IMR-90 (cell line): ENCODE data around the gene TTF1. TPM values are rescaled to one million over a fixed set of nuclear protein-coding genes. Genes with fewer than 3 reads are reported as not detected.
A peak's percentile ranks its signal among the peaks of the same experiment; 100 is the strongest.

ENCODE experiments used
- ATAC-seq: fragments of 200-7000 bp; cut with Tn5 transposase; 2 replicates; pipeline ENCODE4 v1.9.1; 2020; ENCODE audit warnings: low read depth, mild to moderate bottlenecking, moderate library complexity
- BruUV-seq: library from RNA; stranded (reverse); fragments of 400-500 nt; replicated peaks from 2 replicates; lab custom pipeline; 2021; lab: Mats Ljungman, UMichigan
- CTCF ChIA-PET: fragments of 300-600 bp; formaldehyde crosslinking; extraction: SDS; loops from one replicate; lab custom pipeline; 2021; ENCODE audit warnings: antibody characterized with exemption; lab: Yijun Ruan, JAX
- POLR2A ChIA-PET: fragments of 300-600 bp; sonication (Branson Sonifier 250); formaldehyde crosslinking; loops from one replicate; lab custom pipeline; 2022; ENCODE audit warnings: antibody characterized with exemption; ENCODE audit not compliant: unreplicated experiment; lab: Charles Lee
- DNase-seq: peaks from one replicate; pipeline ENCODE4 v3.0.0; 2013
- H2AFZ ChIP-seq: replicated peaks from 2 replicates; pipeline ENCODE3; 2013; ENCODE audit warnings: low read length, mild to moderate bottlenecking; ENCODE audit not compliant: poor library complexity
- H2AK5ac ChIP-seq: 2 replicates; pipeline ENCODE4 v1.6.1; 2013; ENCODE audit warnings: low read depth, low read length, inconsistent platforms
- H2AK9ac ChIP-seq: replicated peaks from 2 replicates; pipeline ENCODE3; 2013; ENCODE audit warnings: mild to moderate bottlenecking, low read depth, low read length, moderate library complexity; ENCODE audit not compliant: poor library complexity
- H2BK120ac ChIP-seq: 2 replicates; pipeline ENCODE4 v1.6.1; 2013; ENCODE audit warnings: low read depth, low read length, inconsistent platforms
- H2BK15ac ChIP-seq: 3 replicates; pipeline ENCODE4 v1.6.1; 2013; ENCODE audit warnings: low read depth, low read length, inconsistent platforms
- H2BK20ac ChIP-seq: 2 replicates; pipeline ENCODE4 v1.6.1; 2013; ENCODE audit warnings: low read depth, mild to moderate bottlenecking, inconsistent platforms, low read length, moderate library complexity
- H2BK5ac ChIP-seq: 2 replicates; pipeline ENCODE4 v1.6.1; 2013; ENCODE audit warnings: mild to moderate bottlenecking, low read depth, low read length, inconsistent platforms; ENCODE audit not compliant: poor library complexity, severe bottlenecking
- H3K14ac ChIP-seq: replicated peaks from 2 replicates; pipeline ENCODE4 v1.6.1; 2013; ENCODE audit warnings: low read depth, low read length, inconsistent platforms
- H3K18ac ChIP-seq: 2 replicates; pipeline ENCODE4 v1.6.1; 2013; ENCODE audit warnings: low read depth, low read length, control low read depth
- H3K23ac ChIP-seq: 2 replicates; pipeline ENCODE4 v1.6.1; 2013; ENCODE audit warnings: low read depth, low read length, inconsistent platforms
- H3K27ac ChIP-seq: 2 replicates; pipeline ENCODE4 v1.5.1; 2013; ENCODE audit warnings: mild to moderate bottlenecking, control low read depth, low read length; ENCODE audit not compliant: insufficient read depth
- H3K27me3 ChIP-seq: 2 replicates; pipeline ENCODE4 v1.6.1; 2013; ENCODE audit warnings: low read length; ENCODE audit not compliant: control insufficient read depth, insufficient read depth
- H3K36me3 ChIP-seq: 2 replicates; pipeline ENCODE4 v1.6.1; 2013; ENCODE audit warnings: low read length, mixed read lengths; ENCODE audit not compliant: control insufficient read depth, insufficient read depth
- H3K4ac ChIP-seq: 2 replicates; pipeline ENCODE4 v1.6.1; 2013; ENCODE audit warnings: low read depth, low read length, inconsistent platforms
- H3K4me1 ChIP-seq: 2 replicates; pipeline ENCODE4 v1.6.1; 2013; ENCODE audit warnings: low read length, mixed read lengths; ENCODE audit not compliant: control insufficient read depth, insufficient read depth
- H3K4me2 ChIP-seq: 2 replicates; pipeline ENCODE4 v1.6.1; 2013; ENCODE audit warnings: low read depth, mild to moderate bottlenecking, control low read depth, low read length, moderate library complexity
- H3K4me3 ChIP-seq: 2 replicates; pipeline ENCODE4 v1.5.1; 2013; ENCODE audit warnings: low read depth, mild to moderate bottlenecking, control low read depth, low read length, moderate library complexity; ENCODE audit not compliant: insufficient read depth
- H3K56ac ChIP-seq: 2 replicates; pipeline ENCODE4 v1.6.1; 2013; ENCODE audit warnings: low read length, inconsistent platforms; ENCODE audit not compliant: insufficient read depth; ENCODE audit errors: extremely low read depth
- H3K79me1 ChIP-seq, 2 experiments: 2 replicates each; pipeline ENCODE4 v1.6.1; 2013; ENCODE audit warnings: low read length in 2 of 2, inconsistent platforms in 1 of 2, low read depth in 1 of 2
- H3K9ac ChIP-seq: 2 replicates; pipeline ENCODE4 v1.6.1; 2013; ENCODE audit warnings: low read depth, low read length, control low read depth
- H3K9me1 ChIP-seq: 2 replicates; pipeline ENCODE4 v1.6.1; 2013; ENCODE audit warnings: low read length, inconsistent platforms; ENCODE audit not compliant: insufficient read depth
- H3K9me3 ChIP-seq: 2 replicates; pipeline ENCODE4 v1.6.1; 2013; ENCODE audit warnings: low read length; ENCODE audit not compliant: control insufficient read depth, insufficient read depth
- H4K20me1 ChIP-seq: 2 replicates; pipeline ENCODE4 v1.6.1; 2013; ENCODE audit warnings: low read length, inconsistent platforms; ENCODE audit not compliant: insufficient read depth
- H4K5ac ChIP-seq: 2 replicates; pipeline ENCODE4 v1.6.1; 2013; ENCODE audit warnings: mild to moderate bottlenecking, low read depth, low read length, control low read depth
- H4K8ac ChIP-seq, 2 experiments: 2 replicates each; pipeline ENCODE4 v1.6.1; 2013; ENCODE audit warnings: low read depth in 2 of 2, low read length in 2 of 2, control low read depth in 1 of 2, inconsistent platforms in 1 of 2
- H4K91ac ChIP-seq: 2 replicates; pipeline ENCODE4 v1.6.1; 2013; ENCODE audit warnings: low read depth, low read length, inconsistent platforms; ENCODE audit not compliant: insufficient read depth
- BHLHE40 ChIP-seq: fragments of 150-350 bp; IDR thresholded peaks from 2 replicates; pipeline ENCODE4 v1.6.1; 2016; ENCODE audit warnings: mild to moderate bottlenecking, low read depth, low read length
- CEBPB ChIP-seq: IDR thresholded peaks from 2 replicates; pipeline ENCODE4 v1.6.1; 2012; ENCODE audit warnings: low read depth, low read length, improper control_type of control experiment
- CHD1 ChIP-seq: IDR thresholded peaks from 2 replicates; pipeline ENCODE4 v1.6.1; 2012; ENCODE audit warnings: low read depth, low read length, improper control_type of control experiment
- CTCF ChIP-seq: conservative IDR thresholded peaks from 2 replicates; pipeline ENCODE4 v1.5.1; 2012; ENCODE audit warnings: mild to moderate bottlenecking, low read depth, low read length, improper control_type of control experiment
- ELK1 ChIP-seq: fragments of 150-350 bp; IDR thresholded peaks from 2 replicates; pipeline ENCODE4 v1.6.1; 2016; ENCODE audit warnings: low read depth, mild to moderate bottlenecking, low read length, moderate library complexity, borderline replicate concordance
- FOS ChIP-seq: fragments of 150-350 bp; IDR thresholded peaks from 2 replicates; pipeline ENCODE4 v1.6.1; 2016; ENCODE audit warnings: low read depth, low read length
- MAFK ChIP-seq: IDR thresholded peaks from 2 replicates; pipeline ENCODE4 v1.6.1; 2012; ENCODE audit warnings: low read depth, low read length, improper control_type of control experiment
- MAZ ChIP-seq: IDR thresholded peaks from 2 replicates; pipeline ENCODE4 v1.6.1; 2012; ENCODE audit warnings: low read depth, mild to moderate bottlenecking, low read length, improper control_type of control experiment, moderate library complexity, borderline replicate concordance
- MXI1 ChIP-seq: IDR thresholded peaks from 2 replicates; pipeline ENCODE4 v1.6.1; 2012; ENCODE audit warnings: low read depth, mild to moderate bottlenecking, low read length, moderate library complexity, borderline replicate concordance
- POLR2A ChIP-seq: IDR thresholded peaks from 2 replicates; pipeline ENCODE4 v1.6.1; 2012; ENCODE audit warnings: mild to moderate bottlenecking, low read depth, low read length
- RAD21 ChIP-seq: IDR thresholded peaks from 2 replicates; pipeline ENCODE4 v1.6.1; 2012; ENCODE audit warnings: low read length, improper control_type of control experiment
- RCOR1 ChIP-seq: IDR thresholded peaks from 2 replicates; pipeline ENCODE4 v1.6.1; 2012; ENCODE audit warnings: mild to moderate bottlenecking, low read length, improper control_type of control experiment; ENCODE audit not compliant: insufficient replicate concordance
- RFX5 ChIP-seq: IDR thresholded peaks from 2 replicates; pipeline ENCODE4 v1.8.0; 2012; ENCODE audit warnings: low read depth, mild to moderate bottlenecking, low read length, moderate library complexity
- SMC3 ChIP-seq: fragments of 150-350 bp; IDR thresholded peaks from 2 replicates; pipeline ENCODE4 v1.6.1; 2016; ENCODE audit warnings: low read depth, mild to moderate bottlenecking, antibody characterized with exemption, low read length, moderate library complexity
- WGBS, 2 experiments: methylation state at CpG; one replicate each; pipeline versions ENCODE4 v1.1.5 to v1.1.7; 2013; ENCODE audit warnings: missing lambda C conversion rate in 2 of 2; ENCODE audit not compliant: insufficient read length in 1 of 2; ENCODE audit errors: extremely low coverage in 2 of 2; 5-methylcytosine and 5-hydroxymethylcytosine counted together
- dilution Hi-C: fragments of 300-500 bp; cut with HindIII; formaldehyde crosslinking; loops from one replicate; pipeline ENCODE4 v1.14.3; 2018; ENCODE audit warnings: low sequenced_read_pairs; ENCODE audit not compliant: unreplicated experiment
- in situ Hi-C: fragments of 300-500 bp; cut with MboI; formaldehyde crosslinking; loops from 3 replicates; pipeline ENCODE4 v1.14.3; 2019; ENCODE audit warnings: low sequenced_read_pairs, inconsistent platforms, mixed read lengths
- intact Hi-C: fragments of 100-400 bp; cut with micrococcal nuclease; formaldehyde crosslinking; loops from 2 replicates; pipeline ENCODE4 v1.10.0; 2022
- polyA plus RNA-seq, 3 experiments: library from polyadenylated mRNA; depleted of rRNA; stranded (reverse); fragments of >200 nt; gene quantifications; 2 replicates each; pipeline ENCODE4 v1.2.3, GENCODE V29; 2012; ENCODE audit warnings: low replicate concordance in 1 of 3
- total RNA-seq: library from RNA; depleted of rRNA; stranded (reverse); fragments of >200 nt; gene quantifications from 2 replicates; pipeline ENCODE4 v1.2.3, GENCODE V29; 2012

Gene TTF1
- total and polyA plus RNA-seq, 2 of the 4 experiments (the other 2 are of a cell fraction) = 6.5 to 12.0 TPM

GRCh38 chr9:132354637-132355355, 51.8 kb downstream of the TTF1 start, which contains the start of gene SETX:
TSS of gene SETX (minus strand) at chr9:132354986. CDS start at chr9:132349428, 5,558 bp downstream.
- Histone ChIP-seq H2AK5ac (peak within 1 kb of the TSS; percentile 94), H2BK20ac (no peak within 1 kb of the TSS), H3K9ac (peak within 1 kb of the TSS; percentile 82), H2AFZ (peak within 1 kb of the TSS; percentile 98), H3K27me3 (no peaks in the 10 kb centered on the region), H3K9me3 (no peaks in the 10 kb centered on the region), H2AK9ac (peak within 1 kb of the TSS; percentile 100), H4K5ac (peak within 1 kb of the TSS; percentile 96), H4K8ac (peak within 1 kb of the TSS; percentile 98 to 100), H3K4ac (peak within 1 kb of the TSS; percentile 93), H4K91ac (peak within 1 kb of the TSS; percentile 87), H2BK5ac (peak within 1 kb of the TSS; percentile 90), H3K14ac (peak within 1 kb of the TSS; percentile 98), H3K56ac (peak within 1 kb of the TSS; percentile 84), H4K20me1 (peaks cover 22% of the 10 kb centered on the region; the same call in 1 of the 2 replicates), H3K4me1 (peaks cover 7% of the 10 kb centered on the region), H3K23ac (peak within 1 kb of the TSS; percentile 99), H2BK120ac (peak within 1 kb of the TSS; percentile 82), H2BK15ac (peak within 1 kb of the TSS; percentile 81; the same call in 1 of the 3 replicates), H3K9me1 (peaks cover 9% of the 10 kb centered on the region; the same call in 1 of the 2 replicates), H3K36me3 (peaks cover 22% of the 10 kb centered on the region), H3K79me1 (peaks cover 27 to 46% of the 10 kb centered on the region in 2 experiments), H3K18ac (peak within 1 kb of the TSS; percentile 61; the same call in 1 of the 2 replicates), H3K4me3 (peak within 1 kb of the TSS; percentile 92), H3K4me2 (peak within 1 kb of the TSS; percentile 98), H3K27ac (peak within 1 kb of the TSS; percentile 82)
- ChIA-PET POLR2A (no interaction called here), CTCF (interaction anchor here (0.8 kb wide), 1 partner anchor 18 kb away, joined by 3 read pairs; no protein-coding TSS in a partner anchor)
- intact Hi-C loops (no loop called here), in situ Hi-C loops (no loop called here), dilution Hi-C loops (no loop called here)
- peak; percentile 97 for ATAC-seq
- WGBS, 2 experiments = 1% methylated on average over 37 of the region's 82 CpGs; no CpG with 5 or more reads in 1 of the 2 experiments
- peak; percentile 96 for DNase-seq
- BruUV-seq = no TSS peak
- TF ChIP-seq SMC3 (no peak), RFX5 (no peak), ELK1 (no peak), MAZ (peak; percentile 99), CHD1 (no peak), FOS (peak; percentile 16; the same call in 1 of the 2 replicates), RCOR1 (no peak), CTCF (no peak), POLR2A (peak; percentile 95), MAFK (no peak), RAD21 (no peak), CEBPB (no peak), BHLHE40 (no peak), MXI1 (no peak; the same call in 1 of the 2 replicates)
